ENCODE results near the gene SPAG9. TPM values are rescaled to one million over a fixed set of nuclear protein-coding genes. Genes with fewer than 3 reads are reported as not detected.
"Not testable (repeated sequence)": the region's sequence is repeated elsewhere in the genome, so short reads cannot be mapped to it uniquely, and the experiment has no call there.

Gene SPAG9
- total RNA-seq, 2 donors from 2014 or later = 50.4 to 127 TPM

- H3K4me3 Mint-ChIP-seq = peak overlapping the region; percentile 10
- H3K27ac Mint-ChIP-seq = no peak overlapping the region
- no peaks in the 10 kb centered on the region for H3K9me3 Mint-ChIP-seq
- H3K36me3 Mint-ChIP-seq (ENCODE audit: low read depth) = peaks cover 9% of the 10 kb centered on the region
- peaks cover 20% of the 10 kb centered on the region for H3K4me1 Mint-ChIP-seq
- H3K27me3 Mint-ChIP-seq = no peaks in the 10 kb centered on the region
- ATAC-seq (replicated peaks) = peak; percentile 42
Observed at GRCh38 chr17:51085150-51085805, 35.4 kb downstream of the SPAG9 start.

- H3K9me3 Mint-ChIP-seq = no peaks in the 10 kb centered on the region
- H3K4me1 Mint-ChIP-seq = peaks cover 20% of the 10 kb centered on the region
- no peaks in the 10 kb centered on the region for H3K27me3 Mint-ChIP-seq
- no peak overlapping the region for H3K27ac Mint-ChIP-seq
- H3K4me3 Mint-ChIP-seq = no peak overlapping the region
- peaks cover 19% of the 10 kb centered on the region for H3K36me3 Mint-ChIP-seq (ENCODE audit: low read depth)
- ATAC-seq (replicated peaks) = no peak
Observed at GRCh38 chr17:51083981-51084380, 36.7 kb downstream of the SPAG9 start.

GRCh38 chr17:51083364-51083763 is 37.3 kb downstream of the SPAG9 start:
- H3K4me1 Mint-ChIP-seq = peaks cover 20% of the 10 kb centered on the region
- not testable (repeated sequence) for H3K27me3 Mint-ChIP-seq; ATAC-seq (replicated peaks); H3K9me3 Mint-ChIP-seq; H3K4me3 Mint-ChIP-seq; H3K27ac Mint-ChIP-seq
- peaks cover 25% of the 10 kb centered on the region for H3K36me3 Mint-ChIP-seq (ENCODE audit: low read depth)

GRCh38 chr17:51079049-51079448 is 41.6 kb downstream of the SPAG9 start:
- no peaks in the 10 kb centered on the region for H3K9me3 Mint-ChIP-seq
- H3K4me3 Mint-ChIP-seq = no peak overlapping the region
- no peaks in the 10 kb centered on the region for H3K27me3 Mint-ChIP-seq
- no peak for ATAC-seq (replicated peaks)
- no peak overlapping the region for H3K27ac Mint-ChIP-seq
- peaks cover 63% of the 10 kb centered on the region for H3K36me3 Mint-ChIP-seq (ENCODE audit: low read depth)
- peaks cover 19% of the 10 kb centered on the region for H3K4me1 Mint-ChIP-seq

- peaks cover 70% of the 10 kb centered on the region for H3K36me3 Mint-ChIP-seq (ENCODE audit: low read depth)
- no peaks in the 10 kb centered on the region for H3K27me3 Mint-ChIP-seq
- no peak overlapping the region for H3K4me3 Mint-ChIP-seq
Observed at GRCh38 chr17:51078009-51078592, 42.6 kb downstream of the SPAG9 start.

GRCh38 chr17:51076821-51077220 is 43.8 kb downstream of the SPAG9 start:
- ATAC-seq (replicated peaks) = no peak
- H3K27ac Mint-ChIP-seq = no peak overlapping the region
- H3K27me3 Mint-ChIP-seq = no peaks in the 10 kb centered on the region
- H3K4me1 Mint-ChIP-seq = peaks cover 12% of the 10 kb centered on the region
- no peaks in the 10 kb centered on the region for H3K9me3 Mint-ChIP-seq
- H3K4me3 Mint-ChIP-seq = no peak overlapping the region
- H3K36me3 Mint-ChIP-seq (ENCODE audit: low read depth) = peaks cover 76% of the 10 kb centered on the region

More at GRCh38 chr17:51078009-51078592, 42.6 kb downstream of the SPAG9 start:
- ATAC-seq (replicated peaks) = no peak
- Mint-ChIP-seq H3K4me1 (peaks cover 19% of the 10 kb centered on the region), H3K27ac (no peak overlapping the region), H3K9me3 (no peaks in the 10 kb centered on the region)

GRCh38 chr17:51071556-51071955 is 49.1 kb downstream of the SPAG9 start:
- no peak for ATAC-seq (replicated peaks)
- H3K9me3 Mint-ChIP-seq = no peaks in the 10 kb centered on the region

GRCh38 chr17:51065466-51065865 is 55.2 kb downstream of the SPAG9 start:
- Mint-ChIP-seq H3K27ac (no peak overlapping the region), H3K4me1 (peaks cover 31% of the 10 kb centered on the region), H3K27me3 (no peaks in the 10 kb centered on the region), H3K36me3 (ENCODE audit: low read depth) (peaks cover 57% of the 10 kb centered on the region), H3K9me3 (no peaks in the 10 kb centered on the region), H3K4me3 (no peak overlapping the region)
- ATAC-seq (replicated peaks) = no peak

More at GRCh38 chr17:51071556-51071955, 49.1 kb downstream of the SPAG9 start:
- Mint-ChIP-seq H3K4me1 (peaks cover 26% of the 10 kb centered on the region), H3K36me3 (ENCODE audit: low read depth) (peaks cover 62% of the 10 kb centered on the region), H3K27ac (no peak overlapping the region), H3K4me3 (no peak overlapping the region), H3K27me3 (no peaks in the 10 kb centered on the region)

GRCh38 chr17:51064061-51064735 is 56.5 kb downstream of the SPAG9 start:
- H3K9me3 Mint-ChIP-seq = no peaks in the 10 kb centered on the region
- peaks cover 49% of the 10 kb centered on the region for H3K36me3 Mint-ChIP-seq (ENCODE audit: low read depth)
- peaks cover 27% of the 10 kb centered on the region for H3K4me1 Mint-ChIP-seq
- no peak overlapping the region for H3K27ac Mint-ChIP-seq
- no peak overlapping the region for H3K4me3 Mint-ChIP-seq
- ATAC-seq (replicated peaks) = no peak
- H3K27me3 Mint-ChIP-seq = no peaks in the 10 kb centered on the region

GRCh38 chr17:51060396-51060795 is 60.3 kb downstream of the SPAG9 start:
- no peaks in the 10 kb centered on the region for H3K27me3 Mint-ChIP-seq
- no peaks in the 10 kb centered on the region for H3K9me3 Mint-ChIP-seq
- no peak overlapping the region for H3K4me3 Mint-ChIP-seq
- H3K36me3 Mint-ChIP-seq (ENCODE audit: low read depth) = peaks cover 35% of the 10 kb centered on the region
- H3K27ac Mint-ChIP-seq = no peak overlapping the region
- peaks cover 21% of the 10 kb centered on the region for H3K4me1 Mint-ChIP-seq
- ATAC-seq (replicated peaks) = no peak

- H3K27me3 Mint-ChIP-seq = no peaks in the 10 kb centered on the region
- no peak for ATAC-seq (replicated peaks)
- H3K9me3 Mint-ChIP-seq = no peaks in the 10 kb centered on the region
- peaks cover 38% of the 10 kb centered on the region for H3K36me3 Mint-ChIP-seq (ENCODE audit: low read depth)
- H3K4me1 Mint-ChIP-seq = peaks cover 21% of the 10 kb centered on the region
- H3K27ac Mint-ChIP-seq = no peak overlapping the region
- H3K4me3 Mint-ChIP-seq = no peak overlapping the region
Observed at GRCh38 chr17:51059781-51060180, 60.9 kb downstream of the SPAG9 start.

GRCh38 chr17:51057534-51057933 is 63.1 kb downstream of the SPAG9 start:
- H3K36me3 Mint-ChIP-seq (ENCODE audit: low read depth) = peaks cover 22% of the 10 kb centered on the region
- H3K4me1 Mint-ChIP-seq = peaks cover 12% of the 10 kb centered on the region
- H3K9me3 Mint-ChIP-seq = no peaks in the 10 kb centered on the region
- no peak overlapping the region for H3K4me3 Mint-ChIP-seq
- no peak overlapping the region for H3K27ac Mint-ChIP-seq
- no peak for ATAC-seq (replicated peaks)
- no peaks in the 10 kb centered on the region for H3K27me3 Mint-ChIP-seq

GRCh38 chr17:51056813-51057510 is 63.7 kb downstream of the SPAG9 start:
- Mint-ChIP-seq H3K27me3 (no peaks in the 10 kb centered on the region), H3K27ac (no peak overlapping the region), H3K36me3 (ENCODE audit: low read depth) (peaks cover 22% of the 10 kb centered on the region), H3K4me1 (peaks cover 12% of the 10 kb centered on the region), H3K9me3 (no peaks in the 10 kb centered on the region), H3K4me3 (no peak overlapping the region)
- no peak for ATAC-seq (replicated peaks)

GRCh38 chr17:51054748-51055147 is 65.9 kb downstream of the SPAG9 start:
- no peak for ATAC-seq (replicated peaks)
- H3K4me3 Mint-ChIP-seq = no peak overlapping the region
- peaks cover 27% of the 10 kb centered on the region for H3K36me3 Mint-ChIP-seq (ENCODE audit: low read depth)
- H3K27me3 Mint-ChIP-seq = no peaks in the 10 kb centered on the region
- H3K27ac Mint-ChIP-seq = no peak overlapping the region
- H3K9me3 Mint-ChIP-seq = no peaks in the 10 kb centered on the region
- H3K4me1 Mint-ChIP-seq = peaks cover 17% of the 10 kb centered on the region

All from activated T-helper 17 cell treated with anti-CD3 and anti-CD28 coated beads, Interleukin-2, amount 50 U/mL, for 72 hours (primary cell).